Liver (tissue), 9 donors: Measurements from ENCODE around the gene TRERF1. TPM values are rescaled to one million over a fixed set of nuclear protein-coding genes. Genes with fewer than 3 reads are reported as not detected.
A peak's percentile ranks its signal among the peaks of the same experiment; 100 is the strongest.

Source experiments
- DNase-seq: peaks from one replicate; pipeline ENCODE4 v3.0.0-alpha.2; 2017; ENCODE audit warnings: low spot score
- H3K27ac ChIP-seq, 2 donors: one replicate each; pipeline ENCODE4 v1.7.0; 2013; ENCODE audit warnings: inconsistent platforms in 2 of 2, low read length in 2 of 2, control low read depth in 1 of 2, low read depth in 1 of 2, mild to moderate bottlenecking in 1 of 2
- H3K27me3 ChIP-seq, 4 donors: one replicate each; pipeline versions ENCODE4 v1.6.1 to v1.7.0; 2013; ENCODE audit warnings: low read length in 3 of 4, inconsistent platforms in 1 of 4, mild to moderate bottlenecking in 1 of 4, moderate library complexity in 1 of 4; ENCODE audit not compliant: control insufficient read depth in 4 of 4, insufficient read depth in 4 of 4
- H3K36me3 ChIP-seq, 4 donors: one replicate each; pipeline versions ENCODE4 v1.6.1 to v1.7.0; 2013; ENCODE audit warnings: low read length in 3 of 4, mild to moderate bottlenecking in 3 of 4, low read depth in 1 of 4, moderate library complexity in 1 of 4; ENCODE audit not compliant: control insufficient read depth in 4 of 4, insufficient read depth in 3 of 4
- H3K4me1 ChIP-seq, 4 donors: one replicate each; pipeline versions ENCODE4 v1.6.1 to v1.7.0; 2013; ENCODE audit warnings: low read length in 3 of 4, mild to moderate bottlenecking in 3 of 4, moderate library complexity in 1 of 4; ENCODE audit not compliant: control insufficient read depth in 4 of 4, insufficient read depth in 4 of 4
- H3K4me3 ChIP-seq, 3 donors: one replicate each; pipeline versions ENCODE4 v1.6.1 to v1.7.0; 2013; ENCODE audit warnings: low read length in 3 of 3, control low read depth in 1 of 3, low read depth in 1 of 3, mild to moderate bottlenecking in 1 of 3
- H3K9ac ChIP-seq, 2 donors: one replicate each; pipeline ENCODE4 v1.7.0; 2013; ENCODE audit warnings: low read length in 2 of 2, mild to moderate bottlenecking in 2 of 2, moderate library complexity in 2 of 2, control low read depth in 1 of 2, low read depth in 1 of 2
- H3K9me3 ChIP-seq, 4 donors: one replicate each; pipeline versions ENCODE4 v1.6.1 to v1.7.0; 2013; ENCODE audit warnings: low read length in 3 of 4; ENCODE audit not compliant: control insufficient read depth in 4 of 4
- CTCF ChIP-seq: fragments of 150-350 bp; IDR thresholded peaks from 2 replicates; pipeline ENCODE4 v1.5.1; 2017; ENCODE audit warnings: improper control_type of control experiment, low read depth, low read length; ENCODE audit not compliant: missing input control
- EGR1 ChIP-seq, 2 donors: IDR thresholded peaks; 2 replicates each; pipeline ENCODE4 v1.6.1; 2016 to 2018; ENCODE audit warnings: antibody characterized with exemption in 2 of 2, low read depth in 2 of 2
- FOXA1 ChIP-seq: IDR thresholded peaks from 2 replicates; pipeline ENCODE4 v1.6.1; 2016; ENCODE audit warnings: antibody characterized with exemption
- FOXA2 ChIP-seq: IDR thresholded peaks from 2 replicates; pipeline ENCODE4 v1.6.1; 2016; ENCODE audit warnings: antibody characterized with exemption
- GABPA ChIP-seq, 2 donors: IDR thresholded peaks in 1 of 2; conservative IDR thresholded peaks in 1 of 2; 2 replicates each; pipeline ENCODE4 v1.6.1; 2016; ENCODE audit warnings: antibody characterized with exemption in 2 of 2, mild to moderate bottlenecking in 1 of 2, moderate library complexity in 1 of 2
- HNF4A ChIP-seq, 2 donors: conservative IDR thresholded peaks; 2 replicates each; pipeline ENCODE4 v1.6.1; 2016; ENCODE audit warnings: antibody characterized with exemption in 2 of 2, mild to moderate bottlenecking in 2 of 2
- HNF4G ChIP-seq: IDR thresholded peaks from 2 replicates; pipeline ENCODE4 v1.6.1; 2016; ENCODE audit warnings: antibody characterized with exemption
- JUND ChIP-seq, 2 donors: IDR thresholded peaks; 2 replicates each; pipeline ENCODE4 v1.6.1; 2016; ENCODE audit warnings: antibody characterized with exemption in 2 of 2
- MAX ChIP-seq: IDR thresholded peaks from 2 replicates; pipeline ENCODE4 v1.6.1; 2016; ENCODE audit warnings: antibody characterized with exemption
- RAD21 ChIP-seq, 2 donors: IDR thresholded peaks; 2 replicates each; pipeline ENCODE4 v1.6.1; 2016; ENCODE audit warnings: antibody characterized with exemption in 2 of 2, mild to moderate bottlenecking in 2 of 2
- REST ChIP-seq: IDR thresholded peaks from 2 replicates; pipeline ENCODE4 v1.6.1; 2016; ENCODE audit warnings: antibody characterized with exemption, mild to moderate bottlenecking
- RXRA ChIP-seq, 2 donors: IDR thresholded peaks; 2 replicates each; pipeline ENCODE4 v1.6.1; 2017 to 2018; ENCODE audit warnings: antibody characterized with exemption in 2 of 2, mild to moderate bottlenecking in 1 of 2
- SP1 ChIP-seq: IDR thresholded peaks from 2 replicates; pipeline ENCODE4 v1.6.1; 2018; ENCODE audit warnings: antibody characterized with exemption, mild to moderate bottlenecking
- TAF1 ChIP-seq: conservative IDR thresholded peaks from 2 replicates; pipeline ENCODE4 v1.6.1; 2016; ENCODE audit warnings: antibody characterized with exemption, mild to moderate bottlenecking
- YY1 ChIP-seq: IDR thresholded peaks from 2 replicates; pipeline ENCODE4 v1.6.1; 2016; ENCODE audit warnings: antibody characterized with exemption, mild to moderate bottlenecking
- ZBTB33 ChIP-seq: IDR thresholded peaks from 2 replicates; pipeline ENCODE4 v1.6.1; 2016; ENCODE audit warnings: antibody characterized with exemption
- WGBS: extraction: QIAGEN DNeasy Blood & Tissue Kit; methylation state at CpG from one replicate; pipeline ENCODE4 v1.1.7; 2013; 5-methylcytosine and 5-hydroxymethylcytosine counted together
- polyA plus RNA-seq, 2 donors: library from polyadenylated mRNA; stranded (reverse) in 1 of 2; unstranded in 1 of 2; fragments of 200-250 nt in 1 of 2; fragments of >200 nt in 1 of 2; fragmentation: Nextera tagmentation in 1 of 2; extraction: Ambion mirVana in 1 of 2; gene quantifications; one replicate each; pipeline versions ENCODE4 v1.2.1 to v1.2.3, GENCODE V29; 2013 to 2015
- total RNA-seq, 2 donors: library from RNA; depleted of rRNA; stranded (reverse); fragments of >200 nt; gene quantifications; one replicate each; pipeline ENCODE4 v1.2.3, GENCODE V29; 2014
- TF ChIP-seq, protein P1 (sequence below): IDR thresholded peaks from 2 replicates; pipeline ENCODE4 v1.6.1; 2016; ENCODE audit warnings: antibody characterized with exemption
- donor health status: healthy.
- donor health status: healthy.
- donor health status: healthy.
- donor health status: healthy.
- donor health status: healthy.

Gene TRERF1
- total and polyA plus RNA-seq, 4 donors: 0.33 to 1.3 (median 0.68) TPM

GRCh38 chr6:42367353-42368011 lies 84.2 kb downstream of the TRERF1 start:
- TF ChIP-seq, protein P1, sequence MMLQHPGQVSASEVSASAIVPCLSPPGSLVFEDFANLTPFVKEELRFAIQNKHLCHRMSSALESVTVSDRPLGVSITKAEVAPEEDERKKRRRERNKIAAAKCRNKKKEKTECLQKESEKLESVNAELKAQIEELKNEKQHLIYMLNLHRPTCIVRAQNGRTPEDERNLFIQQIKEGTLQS: no peak
- TF ChIP-seq FOXA1 (no peak), SP1 (no peak), ZBTB33 (no peak), RAD21 (IDR thresholded peaks at IDR 0.05) (no peak), EGR1 (IDR thresholded peaks at IDR 0.05; ENCODE audit: low read depth in 2 of 2) (no peak), RXRA (IDR thresholded peaks at IDR 0.05) (no peak), REST (no peak), JUND (IDR thresholded peaks at IDR 0.05) (no peak), FOXA2 (no peak), TAF1 (no peak), CTCF (no peak), HNF4A (conservative IDR thresholded peaks at IDR 0.05) (no peak), YY1 (no peak), MAX (no peak), HNF4G (no peak), GABPA (IDR thresholded peaks at IDR 0.05 in 1 of 2, conservative IDR thresholded peaks at IDR 0.05 in 1 of 2) (no peak)
- H3K36me3 ChIP-seq: no peaks in the 10 kb centered on the region
- no peaks in the 10 kb centered on the region for H3K9me3 ChIP-seq
- 68% methylated on average over 14 of the region's 14 CpGs for WGBS
- no peak overlapping the region for H3K9ac ChIP-seq
- DNase-seq: no peak
- peak overlapping the region in 1 of 2 donors; percentile 40 for H3K27ac ChIP-seq
- no peaks in the 10 kb centered on the region for H3K27me3 ChIP-seq
- H3K4me1 ChIP-seq: peaks cover 0 to 2% (median 0%) of the 10 kb centered on the region in 4 donors
- no peak overlapping the region for H3K4me3 ChIP-seq
